T-cell (primary cell): Measurements from ENCODE around the gene LHX2. TPM values are rescaled to one million over a fixed set of nuclear protein-coding genes. Genes with fewer than 3 reads are reported as not detected.

Experiments
- ATAC-seq, 4 experiments: fragments of 200-7000 bp in 3 of 4; fragments of 150-1000 bp in 1 of 4; cut with Tn5 transposase; replicated peaks in 1 of 4; 1 replicate in 3 of 4; 2 replicates in 1 of 4; pipeline ENCODE4 v1.10.0; 2021; ENCODE audit warnings: moderate library complexity in 3 of 4, mild to moderate bottlenecking in 2 of 4, moderate number of reproducible peaks in 1 of 4
- CTCF ChIA-PET, 2 donors: fragments of 300-600 bp; sonication (Branson Sonifier 250); formaldehyde crosslinking; loops; one replicate each; lab custom pipeline; 2022; ENCODE audit warnings: antibody characterized with exemption in 2 of 2; lab: Charles Lee
- POLR2A ChIA-PET, 2 donors: fragments of 300-600 bp; sonication (Branson Sonifier 250); formaldehyde crosslinking; loops; one replicate each; lab custom pipeline; 2022; ENCODE audit warnings: antibody characterized with exemption in 2 of 2; lab: Charles Lee
- DNase-seq, 35 experiments: peaks; one replicate each; pipeline versions ENCODE4 v3.0.0 to v3.0.0-alpha.2; 2013 to 2023
- H3K27ac ChIP-seq: one replicate; pipeline ENCODE4 v1.5.1; 2013; ENCODE audit warnings: low read length
- H3K27me3 ChIP-seq, 2 experiments: replicated peaks in 1 of 2; 1 replicate in 1 of 2; 2 replicates in 1 of 2; pipeline versions ENCODE4 v1.6.1 to v1.7.0; 2013; ENCODE audit warnings: low read length in 1 of 2, mixed read lengths in 1 of 2; ENCODE audit not compliant: control insufficient read depth in 2 of 2, insufficient read depth in 2 of 2; ENCODE audit errors: extremely low read depth in 1 of 2
- H3K36me3 ChIP-seq, 2 donors: 1 replicate in 1 of 2; 2 replicates in 1 of 2; pipeline versions ENCODE4 v1.6.1 to v1.7.0; 2013; ENCODE audit warnings: low read length in 1 of 2; ENCODE audit not compliant: control insufficient read depth in 2 of 2, insufficient read depth in 1 of 2; ENCODE audit errors: extremely low read depth in 1 of 2
- H3K4me1 ChIP-seq, 2 experiments: 1 replicate in 1 of 2; 2 replicates in 1 of 2; pipeline versions ENCODE4 v1.6.1 to v1.7.0; 2013; ENCODE audit warnings: low read length in 2 of 2, mixed read lengths in 1 of 2; ENCODE audit not compliant: insufficient read depth in 2 of 2, control insufficient read depth in 1 of 2; ENCODE audit errors: extremely low read depth in 1 of 2
- H3K4me3 ChIP-seq, 2 donors: 1 replicate in 1 of 2; 2 replicates in 1 of 2; pipeline versions ENCODE4 v1.5.1 to v1.7.0; 2013; ENCODE audit warnings: mild to moderate bottlenecking in 2 of 2, low read length in 1 of 2, moderate library complexity in 1 of 2; ENCODE audit not compliant: control insufficient read depth in 1 of 2; ENCODE audit errors: extremely low read depth in 1 of 2
- H3K9me3 ChIP-seq: 2 replicates; pipeline ENCODE4 v1.7.0; 2013
- H3K27ac Mint-ChIP-seq, 2 donors: one replicate each; pipeline ENCODE4 v1.8.0; 2020 to 2021; ENCODE audit warnings: mild to moderate bottlenecking in 2 of 2, mixed read lengths in 2 of 2
- H3K27me3 Mint-ChIP-seq, 2 donors: one replicate each; pipeline ENCODE4 v1.8.0; 2021 to 2022; ENCODE audit warnings: mixed read lengths in 2 of 2
- H3K36me3 Mint-ChIP-seq: one replicate; pipeline ENCODE4 v1.8.0; 2021; ENCODE audit warnings: mixed read lengths
- H3K4me1 Mint-ChIP-seq, 3 donors: one replicate each; pipeline ENCODE4 v1.8.0; 2020 to 2022; ENCODE audit warnings: mixed read lengths in 3 of 3, mild to moderate bottlenecking in 1 of 3
- H3K4me3 Mint-ChIP-seq, 3 donors: one replicate each; pipeline ENCODE4 v1.8.0; 2020 to 2022; ENCODE audit warnings: mild to moderate bottlenecking in 3 of 3, mixed read lengths in 3 of 3, moderate library complexity in 3 of 3
- H3K9me3 Mint-ChIP-seq, 3 donors: one replicate each; pipeline ENCODE4 v1.8.0; 2020 to 2022; ENCODE audit warnings: mixed read lengths in 3 of 3
- WGBS: methylation state at CpG from one replicate; pipeline ENCODE4 v1.1.5; 2013; ENCODE audit warnings: missing lambda C conversion rate; ENCODE audit not compliant: insufficient coverage; 5-methylcytosine and 5-hydroxymethylcytosine counted together
- total RNA-seq, 35 experiments: library from RNA in 6 of 35; stranded (reverse) in 6 of 35; fragments of 120-200 nt in 1 of 35; gene quantifications; one replicate each; pipeline versions ENCODE4 v1.2.1 to v1.2.4 and lab custom pipeline; 2013 to 2026

The LHX2 gene
- total RNA-seq, 5 donors from 2014 or later (not counting 1 experiment from before 2014, with no cell fraction given) = not detected

GRCh38 chr9:124016175-124017050, 4.8 kb downstream of the LHX2 start:
- Mint-ChIP-seq H3K36me3 (no peaks in the 10 kb centered on the region), H3K27ac (peak overlapping the region in 1 of 2 donors; percentile 67), H3K9me3 (no peaks in the 10 kb centered on the region), H3K4me1 (peaks cover 24 to 42% (median 41%) of the 10 kb centered on the region in 3 donors), H3K27me3 (peaks cover 50 to 69% of the 10 kb centered on the region in 2 donors), H3K4me3 (peak overlapping the region; percentile 46 to 77 (median 62))
- H3K36me3 ChIP-seq = no peaks in the 10 kb centered on the region
- peaks cover 15 to 90% of the 10 kb centered on the region in 2 experiments for H3K27me3 ChIP-seq
- H3K4me1 ChIP-seq = peaks cover 6 to 57% of the 10 kb centered on the region in 2 experiments
- no peaks in the 10 kb centered on the region for H3K9me3 ChIP-seq
- CTCF ChIA-PET = no interaction called here
- POLR2A ChIA-PET = no interaction called here
- H3K4me3 ChIP-seq = peak overlapping the region in 1 of 2 donors; percentile 57
- DNase-seq (no peak), ATAC-seq (no peak)
- H3K27ac ChIP-seq = no peak overlapping the region
- WGBS = 18% methylated on average over 25 of the region's 45 CpGs

- H3K27ac Mint-ChIP-seq = peak overlapping the region in 1 of 2 donors; percentile 67
These were observed 5.7 kb downstream of the LHX2 start for GRCh38 chr9:124017051-124017928.

DNA sequence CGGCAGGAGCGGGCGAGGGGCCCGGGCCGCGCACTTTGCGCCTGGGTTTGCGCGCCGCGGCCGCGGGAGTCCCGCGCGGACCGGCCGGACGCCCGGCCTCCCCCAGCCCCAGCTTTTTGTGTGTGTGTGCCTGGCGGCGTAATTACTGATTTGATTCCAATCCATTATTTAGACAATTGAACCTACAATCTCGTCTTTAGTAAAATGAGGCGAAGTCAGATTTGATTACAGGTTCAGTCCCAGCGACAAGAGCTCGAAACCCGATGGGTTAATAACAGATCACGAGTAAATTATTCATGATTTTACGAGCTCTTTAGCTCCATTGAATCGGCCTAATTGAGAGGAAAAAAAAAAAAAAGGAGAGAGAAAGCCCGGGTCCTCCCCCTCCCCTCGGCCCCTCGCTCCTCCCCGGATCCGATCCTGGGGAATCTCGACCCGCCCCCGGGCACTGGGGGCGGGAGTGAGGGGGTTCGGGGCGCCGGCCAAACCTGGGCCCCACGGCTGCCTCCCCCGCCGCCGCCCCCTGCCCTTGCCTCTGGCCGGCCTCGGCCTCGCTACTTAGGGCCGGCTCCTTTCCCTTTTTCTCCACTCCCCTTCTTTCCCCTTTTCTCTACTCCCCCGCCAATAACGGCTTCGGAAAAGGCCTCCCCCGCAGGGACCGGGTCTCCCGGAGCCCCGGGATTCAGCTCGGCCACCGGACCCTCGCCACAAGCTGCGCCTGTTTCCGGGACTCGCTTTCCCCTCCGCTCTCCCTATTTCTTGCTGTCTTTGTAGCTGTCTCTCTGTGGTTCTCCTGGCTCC, 6.6 kb downstream of the LHX2 start:
- POLR2A ChIA-PET = no interaction called here
- H3K4me3 Mint-ChIP-seq = peak overlapping the region; percentile 21 to 80 (median 31)
- Histone ChIP-seq H3K27me3 (peaks cover 21 to 93% of the 10 kb centered on the region in 2 experiments), H3K27ac (no peak overlapping the region), H3K4me3 (peak overlapping the region in 1 of 2 donors; percentile 57), H3K9me3 (no peaks in the 10 kb centered on the region), H3K4me1 (peaks cover 3 to 45% of the 10 kb centered on the region in 2 experiments), H3K36me3 (no peaks in the 10 kb centered on the region)
- no peaks in the 10 kb centered on the region for H3K36me3 Mint-ChIP-seq
- H3K9me3 Mint-ChIP-seq = no peaks in the 10 kb centered on the region
- DNase-seq (no peak), ATAC-seq (no peak)
- peaks cover 26 to 51% (median 46%) of the 10 kb centered on the region in 3 donors for H3K4me1 Mint-ChIP-seq
- CTCF ChIA-PET = no interaction called here
- H3K27ac Mint-ChIP-seq = no peak overlapping the region
- 7% methylated on average over 41 of the region's 64 CpGs for WGBS
- H3K27me3 Mint-ChIP-seq = peaks cover 64 to 81% of the 10 kb centered on the region in 2 donors

More at GRCh38 chr9:124017051-124017928, 5.7 kb downstream of the LHX2 start:
- ATAC-seq = no peak
- WGBS = 5% methylated on average over 64 of the region's 73 CpGs
- Histone ChIP-seq H3K9me3 (no peaks in the 10 kb centered on the region), H3K4me1 (peaks cover 6 to 53% of the 10 kb centered on the region in 2 experiments), H3K27ac (no peak overlapping the region), H3K27me3 (peaks cover 20 to 93% of the 10 kb centered on the region in 2 experiments), H3K4me3 (peak overlapping the region in 1 of 2 donors; percentile 57), H3K36me3 (no peaks in the 10 kb centered on the region)
- Mint-ChIP-seq H3K27me3 (peaks cover 58 to 78% of the 10 kb centered on the region in 2 donors), H3K36me3 (no peaks in the 10 kb centered on the region), H3K4me1 (peaks cover 26 to 48% (median 46%) of the 10 kb centered on the region in 3 donors), H3K4me3 (peak overlapping the region; percentile 62 to 80 (median 65)), H3K9me3 (no peaks in the 10 kb centered on the region)
- CTCF ChIA-PET = no interaction called here
- DNase-seq = no peak
- POLR2A ChIA-PET = no interaction called here

- Mint-ChIP-seq H3K27me3 (peaks cover 66 to 80% of the 10 kb centered on the region in 2 donors), H3K9me3 (no peaks in the 10 kb centered on the region), H3K27ac (no peak overlapping the region), H3K4me3 (peak overlapping the region; percentile 21 to 80 (median 31)), H3K36me3 (no peaks in the 10 kb centered on the region), H3K4me1 (peaks cover 26 to 45% (median 43%) of the 10 kb centered on the region in 3 donors)
- H3K27me3 ChIP-seq = peaks cover 29 to 92% of the 10 kb centered on the region in 2 experiments
- ATAC-seq (no peak), DNase-seq (no peak)
- H3K4me1 ChIP-seq = peaks cover 3 to 45% of the 10 kb centered on the region in 2 experiments
- WGBS = 12% methylated on average over 18 of the region's 21 CpGs
- ChIA-PET POLR2A (no interaction called here), CTCF (no interaction called here)
- no peaks in the 10 kb centered on the region for H3K36me3 ChIP-seq
- H3K9me3 ChIP-seq = no peaks in the 10 kb centered on the region
- peak overlapping the region in 1 of 2 donors; percentile 5 for H3K4me3 ChIP-seq
- no peak overlapping the region for H3K27ac ChIP-seq
These were observed 7.4 kb downstream of the LHX2 start for GRCh38 chr9:124018730-124019697.

- 16% methylated on average over 11 of the region's 15 CpGs for WGBS
- peaks cover 26 to 42% (median 40%) of the 10 kb centered on the region in 3 donors for H3K4me1 Mint-ChIP-seq
These were observed 8.4 kb downstream of the LHX2 start for GRCh38 chr9:124019771-124020519.

More at GRCh38 chr9:124019771-124020519, 8.4 kb downstream of the LHX2 start:
- H3K4me3 Mint-ChIP-seq = no peak overlapping the region
- no peak overlapping the region for H3K27ac Mint-ChIP-seq
- no peak overlapping the region for H3K27ac ChIP-seq
- DNase-seq = no peak
- peaks cover 68 to 81% of the 10 kb centered on the region in 2 donors for H3K27me3 Mint-ChIP-seq
- peaks cover 28 to 90% of the 10 kb centered on the region in 2 experiments for H3K27me3 ChIP-seq
- H3K9me3 ChIP-seq = no peaks in the 10 kb centered on the region
- no peaks in the 10 kb centered on the region for H3K36me3 ChIP-seq
- H3K4me3 ChIP-seq = no peak overlapping the region
- H3K4me1 ChIP-seq = peaks cover 3 to 45% of the 10 kb centered on the region in 2 experiments
- H3K9me3 Mint-ChIP-seq = no peaks in the 10 kb centered on the region
- ChIA-PET CTCF (no interaction called here), POLR2A (no interaction called here)
- ATAC-seq = no peak
- H3K36me3 Mint-ChIP-seq = no peaks in the 10 kb centered on the region
